ENCODE results near the gene CIAO2B. TPM values are rescaled to one million over a fixed set of nuclear protein-coding genes. Genes with fewer than 3 reads are reported as not detected.

The CIAO2B gene
- total RNA-seq, 1 donor from 2014 or later, result 54.5 TPM

DNA sequence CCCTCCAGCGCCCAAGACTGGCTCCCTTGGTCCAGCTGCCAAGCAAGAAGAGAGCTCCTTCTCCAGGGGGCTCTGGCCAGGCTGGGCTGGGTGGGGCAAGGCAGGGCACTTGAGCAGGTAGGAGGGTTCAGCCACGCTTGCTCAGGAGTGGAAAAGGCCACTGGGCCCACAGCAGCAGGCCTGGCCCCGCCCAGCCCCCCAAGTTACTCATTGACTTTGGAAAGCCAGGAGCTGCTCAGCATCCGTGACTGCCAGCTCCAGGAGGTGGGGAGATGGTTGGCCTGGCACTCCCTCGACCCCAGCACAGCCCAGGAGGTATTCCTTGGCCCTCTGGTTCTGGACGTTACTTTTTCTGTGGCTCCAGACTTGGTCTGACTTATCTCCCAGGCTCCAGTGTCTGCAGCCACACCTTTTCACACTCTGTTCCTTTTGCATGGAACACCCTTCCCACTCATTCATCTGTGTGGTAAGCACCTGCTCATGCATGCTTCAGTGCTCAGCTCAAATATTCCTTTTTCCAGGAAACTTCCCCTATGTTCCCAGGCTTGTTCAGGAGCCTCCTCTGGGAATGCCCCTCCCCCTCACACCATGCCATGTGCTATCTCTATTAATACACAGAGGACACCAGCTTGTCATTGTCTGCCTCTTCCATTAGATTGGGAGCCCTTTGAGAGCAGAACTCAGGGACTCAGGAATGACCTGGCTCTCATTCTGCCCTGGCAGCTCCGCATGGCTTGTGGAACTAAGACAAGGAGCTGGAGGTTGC lies 15.2 kb downstream of the CIAO2B start, which contains the start of gene CDH16:
Gene CDH16, minus strand, starts transcription at position 83 of the 766 bp plus-strand sequence. CDS start 820 bp downstream, outside the sequence.
- H3K9me3 Mint-ChIP-seq, result no peaks in the 10 kb centered on the region
- no peak for DNase-seq (ENCODE audit: low spot score in 2 of 2, unreplicated experiment in 2 of 2)
- H3K4me1 Mint-ChIP-seq, result peaks cover 6% of the 10 kb centered on the region
- no peak within 1 kb of the TSS for H3K4me3 Mint-ChIP-seq
- H3K27me3 Mint-ChIP-seq (ENCODE audit: low read depth), result peaks cover 73% of the 10 kb centered on the region
- TF ChIP-seq, protein P1, sequence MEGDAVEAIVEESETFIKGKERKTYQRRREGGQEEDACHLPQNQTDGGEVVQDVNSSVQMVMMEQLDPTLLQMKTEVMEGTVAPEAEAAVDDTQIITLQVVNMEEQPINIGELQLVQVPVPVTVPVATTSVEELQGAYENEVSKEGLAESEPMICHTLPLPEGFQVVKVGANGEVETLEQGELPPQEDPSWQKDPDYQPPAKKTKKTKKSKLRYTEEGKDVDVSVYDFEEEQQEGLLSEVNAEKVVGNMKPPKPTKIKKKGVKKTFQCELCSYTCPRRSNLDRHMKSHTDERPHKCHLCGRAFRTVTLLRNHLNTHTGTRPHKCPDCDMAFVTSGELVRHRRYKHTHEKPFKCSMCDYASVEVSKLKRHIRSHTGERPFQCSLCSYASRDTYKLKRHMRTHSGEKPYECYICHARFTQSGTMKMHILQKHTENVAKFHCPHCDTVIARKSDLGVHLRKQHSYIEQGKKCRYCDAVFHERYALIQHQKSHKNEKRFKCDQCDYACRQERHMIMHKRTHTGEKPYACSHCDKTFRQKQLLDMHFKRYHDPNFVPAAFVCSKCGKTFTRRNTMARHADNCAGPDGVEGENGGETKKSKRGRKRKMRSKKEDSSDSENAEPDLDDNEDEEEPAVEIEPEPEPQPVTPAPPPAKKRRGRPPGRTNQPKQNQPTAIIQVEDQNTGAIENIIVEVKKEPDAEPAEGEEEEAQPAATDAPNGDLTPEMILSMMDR (IDR thresholded peaks at IDR 0.05; ENCODE audit: unreplicated experiment), result no peak
- no peaks in the 10 kb centered on the region for H3K36me3 Mint-ChIP-seq
- no peak within 1 kb of the TSS for H3K27ac Mint-ChIP-seq

DNA sequence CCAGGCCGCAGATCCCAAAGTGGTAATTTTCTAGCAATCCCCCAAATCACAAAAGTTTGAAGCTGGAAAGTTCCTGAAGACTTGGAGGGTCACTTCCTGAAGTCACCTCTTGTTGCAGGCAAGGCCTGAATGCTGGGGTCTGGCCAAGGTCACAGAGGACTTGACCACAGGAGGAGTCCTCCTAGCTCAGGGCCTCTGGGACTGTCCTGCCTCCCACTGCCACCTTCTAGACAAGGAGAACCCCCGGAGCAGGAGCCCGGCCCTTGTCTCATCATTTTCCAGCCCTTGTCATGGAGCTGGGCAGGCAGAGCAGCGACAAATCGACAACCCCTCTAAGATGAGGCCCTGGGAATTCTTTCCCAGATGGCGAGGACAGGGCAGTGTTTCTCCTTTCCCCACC lies 15.8 kb downstream of the CIAO2B start:
- Mint-ChIP-seq H3K4me3 (no peak overlapping the region), H3K36me3 (no peaks in the 10 kb centered on the region), H3K27me3 (ENCODE audit: low read depth) (peaks cover 66% of the 10 kb centered on the region), H3K9me3 (no peaks in the 10 kb centered on the region), H3K27ac (no peak overlapping the region), H3K4me1 (peaks cover 3% of the 10 kb centered on the region)
- TF ChIP-seq, protein P1 (IDR thresholded peaks at IDR 0.05; ENCODE audit: unreplicated experiment), result no peak
- no peak for DNase-seq (ENCODE audit: low spot score in 2 of 2, unreplicated experiment in 2 of 2)

DNA sequence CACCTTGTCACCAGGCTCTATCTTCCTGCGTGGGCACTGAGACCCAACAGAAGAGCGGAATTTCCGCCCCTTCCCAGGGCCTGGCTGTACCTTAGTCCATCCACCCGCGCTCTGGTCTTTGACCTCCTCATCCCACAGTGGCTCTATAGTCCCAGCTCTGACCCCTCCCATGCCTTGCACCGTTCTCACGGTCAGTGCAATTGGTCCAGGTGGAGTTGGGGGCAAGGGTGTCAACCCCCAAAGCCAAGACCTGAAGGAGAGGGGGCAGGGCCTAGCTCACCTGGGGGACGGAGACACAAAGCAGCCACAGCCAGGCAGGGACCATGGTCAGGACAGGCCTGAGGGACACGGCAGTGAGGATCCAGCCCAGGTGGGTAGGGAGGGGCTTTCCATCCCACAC lies 16.5 kb downstream of the CIAO2B start:
- TF ChIP-seq, protein P1 (IDR thresholded peaks at IDR 0.05; ENCODE audit: unreplicated experiment), result no peak
- no peak for DNase-seq (ENCODE audit: low spot score in 2 of 2, unreplicated experiment in 2 of 2)
- Mint-ChIP-seq H3K9me3 (no peaks in the 10 kb centered on the region), H3K4me3 (no peak overlapping the region), H3K36me3 (no peaks in the 10 kb centered on the region), H3K27ac (no peak overlapping the region), H3K4me1 (no peaks in the 10 kb centered on the region), H3K27me3 (ENCODE audit: low read depth) (peaks cover 60% of the 10 kb centered on the region)

DNA sequence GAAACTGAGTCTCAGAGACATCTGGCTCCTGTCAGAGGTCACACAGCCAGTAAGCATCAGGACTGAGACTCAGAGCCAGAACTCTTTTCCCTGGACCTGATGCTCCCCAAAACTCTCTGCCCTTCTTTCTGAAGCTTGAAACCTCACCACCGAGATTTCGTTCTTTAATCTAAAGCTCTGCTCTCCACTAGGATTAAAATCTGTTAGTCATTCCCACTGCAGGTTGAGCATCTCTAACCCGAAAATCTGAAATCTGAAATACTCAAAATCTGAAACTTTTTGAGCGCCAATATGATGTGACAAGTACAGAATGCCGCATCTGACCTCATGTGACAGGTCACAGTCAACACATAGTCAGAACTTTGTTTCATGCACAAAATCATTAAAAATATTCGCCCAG lies 17.7 kb downstream of the CIAO2B start:
- Mint-ChIP-seq H3K27ac (no peak overlapping the region), H3K36me3 (no peaks in the 10 kb centered on the region), H3K27me3 (ENCODE audit: low read depth) (peaks cover 50% of the 10 kb centered on the region), H3K9me3 (no peaks in the 10 kb centered on the region), H3K4me1 (no peaks in the 10 kb centered on the region), H3K4me3 (no peak overlapping the region)
- no peak for DNase-seq (ENCODE audit: low spot score in 2 of 2, unreplicated experiment in 2 of 2)
- TF ChIP-seq, protein P1 (IDR thresholded peaks at IDR 0.05; ENCODE audit: unreplicated experiment), result no peak

DNA sequence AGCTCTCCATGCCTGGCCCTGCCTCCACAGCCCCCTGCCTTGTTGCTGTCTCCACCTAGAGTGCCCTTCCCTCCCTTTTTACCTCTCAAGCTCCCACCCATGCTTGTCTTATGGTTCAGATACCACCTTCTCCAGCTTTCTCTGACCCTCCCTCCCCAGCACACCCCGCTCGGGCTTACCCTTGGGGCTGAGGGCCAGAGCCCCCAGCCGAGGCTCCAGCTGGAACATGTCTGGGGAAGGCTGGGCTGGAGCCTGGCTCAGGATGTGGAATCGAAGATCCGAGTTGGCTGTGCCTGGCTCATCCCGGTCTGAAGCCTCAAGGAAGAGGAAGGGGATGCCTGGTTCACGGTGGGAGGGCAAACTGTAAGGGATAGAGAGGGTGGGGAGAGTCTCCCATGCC lies 19.2 kb downstream of the CIAO2B start:
- TF ChIP-seq, protein P1 (IDR thresholded peaks at IDR 0.05; ENCODE audit: unreplicated experiment), result no peak
- Mint-ChIP-seq H3K27ac (no peak overlapping the region), H3K27me3 (ENCODE audit: low read depth) (peaks cover 37% of the 10 kb centered on the region), H3K36me3 (no peaks in the 10 kb centered on the region), H3K4me1 (no peaks in the 10 kb centered on the region), H3K4me3 (no peak overlapping the region), H3K9me3 (no peaks in the 10 kb centered on the region)
- DNase-seq (ENCODE audit: low spot score in 2 of 2, unreplicated experiment in 2 of 2), result no peak

Measured in mesothelial cell of epicardium (in vitro differentiated cells).